ENCODE results near the gene DNAH3. TPM values are rescaled to one million over a fixed set of nuclear protein-coding genes. Genes with fewer than 3 reads are reported as not detected.

Gene DNAH3
- polyA plus RNA-seq, 2 of the 4 experiments (the other 2 are of a cell fraction): 0.37 to 0.81 TPM

- CTCF ChIA-PET: no interaction called here
- no peaks in the 10 kb centered on the region for H3K4me1 ChIP-seq
Measured at GRCh38 chr16:20969386-20969785, 181.3 kb downstream of the DNAH3 start.

GRCh38 chr16:20968765-20969164 lies 181.9 kb downstream of the DNAH3 start:
- 43% methylated on average over 3 of the region's 3 CpGs for WGBS (ENCODE audit: missing lambda C conversion rate)
- ChIA-PET POLR2A (no interaction called here), CTCF (no interaction called here)
- no peak for ATAC-seq
- no peak for DNase-seq (ENCODE audit: low read depth in 1 of 2, low spot score in 1 of 2)
- no peak overlapping the region for H3K27ac ChIP-seq
- no peak overlapping the region for H3K4me2 ChIP-seq
- no peak for TF ChIP-seq EHMT2 (IDR thresholded peaks at IDR 0.05; ENCODE audit: low read depth)
- no peaks in the 10 kb centered on the region for H3K9me3 ChIP-seq
- no peaks in the 10 kb centered on the region for H3K4me1 ChIP-seq
- no peak for FAIRE-seq
- no peak overlapping the region for H3K4me3 ChIP-seq

More at GRCh38 chr16:20969386-20969785, 181.3 kb downstream of the DNAH3 start:
- no peak for DNase-seq (ENCODE audit: low read depth in 1 of 2, low spot score in 1 of 2)
- ATAC-seq: no peak
- POLR2A ChIA-PET: no interaction called here
- no peaks in the 10 kb centered on the region for H3K9me3 ChIP-seq
- H3K4me2 ChIP-seq: no peak overlapping the region
- no peak for FAIRE-seq
- WGBS (ENCODE audit: missing lambda C conversion rate): 68% methylated on average over 5 of the region's 5 CpGs
- TF ChIP-seq ZFP36 (IDR thresholded peaks at IDR 0.05; ENCODE audit: borderline replicate concordance, partially characterized antibody) (no peak), HOXB5 (CRISPR knock-in tag; IDR thresholded peaks at IDR 0.05) (no peak), CBX8 (IDR thresholded peaks at IDR 0.05) (no peak), USF2 (IDR thresholded peaks at IDR 0.05) (no peak), FOXS1 (CRISPR knock-in tag; IDR thresholded peaks at IDR 0.05) (no peak), ELK1 (IDR thresholded peaks at IDR 0.05; ENCODE audit: low read depth, low read length) (no peak), E2F6 (IDR thresholded peaks at IDR 0.05; ENCODE audit: borderline replicate concordance, low read depth) (no peak), NPAS2 (CRISPR knock-in tag; IDR thresholded peaks at IDR 0.05; ENCODE audit: borderline replicate concordance) (no peak), ATOH8 (CRISPR knock-in tag; IDR thresholded peaks at IDR 0.05; ENCODE audit: low read depth) (no peak), HES2 (IDR thresholded peaks at IDR 0.05) (no peak), EHMT2 (IDR thresholded peaks at IDR 0.05; ENCODE audit: low read depth) (no peak), NFE2L2 (conservative IDR thresholded peaks at IDR 0.05; ENCODE audit: low read length) (no peak), RFX5 (IDR thresholded peaks at IDR 0.05) (no peak), HDAC2 (IDR thresholded peaks at IDR 0.05) (no peak), HOXA7 (CRISPR knock-in tag; IDR thresholded peaks at IDR 0.05) (no peak)
- H3K27ac ChIP-seq: no peak overlapping the region
- no peak overlapping the region for H3K4me3 ChIP-seq

GRCh38 chr16:20960899-20961298 lies 189.7 kb downstream of the DNAH3 start:
- TF ChIP-seq REST (IDR thresholded peaks at IDR 0.05) (no peak), KDM1A (IDR thresholded peaks at IDR 0.05; ENCODE audit: low read depth) (no peak), MYC (IDR thresholded peaks at IDR 0.05; ENCODE audit: borderline replicate concordance, low read length) (no peak), ZFP36 (IDR thresholded peaks at IDR 0.05; ENCODE audit: borderline replicate concordance, partially characterized antibody) (no peak), MAX (IDR thresholded peaks at IDR 0.05) (no peak)
- CTCF ChIA-PET: interaction anchor here (1.1 kb wide), 1 partner anchor 17 kb away, joined by 4 read pairs; no protein-coding TSS in a partner anchor
- no peak for DNase-seq (ENCODE audit: low read depth in 1 of 2, low spot score in 1 of 2)
- no peak for ATAC-seq
- Histone ChIP-seq H3K27ac (no peak overlapping the region), H3K4me2 (no peak overlapping the region), H3K4me1 (no peaks in the 10 kb centered on the region), H3K9me3 (no peaks in the 10 kb centered on the region), H3K4me3 (no peak overlapping the region)
- POLR2A ChIA-PET: no interaction called here
- no peak for FAIRE-seq
- 50% methylated on average over 5 of the region's 5 CpGs for WGBS (ENCODE audit: missing lambda C conversion rate)
